ENCODE measurements around the gene CD33.
"Not testable (repeated sequence)": the region's sequence is repeated elsewhere in the genome, so short reads cannot be mapped to it uniquely, and the experiment has no call there.

Gene CD33

GRCh38 chr19:51210874-51211361 is 14.0 kb upstream of the CD33 start:
- not testable (repeated sequence) for DNase-seq (ENCODE audit: low spot score)

GRCh38 chr19:51211833-51212232 is 13.0 kb upstream of the CD33 start:
- no peak for DNase-seq (ENCODE audit: low spot score)

GRCh38 chr19:51219307-51219706 is 5.6 kb upstream of the CD33 start:
- DNase-seq (ENCODE audit: low spot score): no peak

GRCh38 chr19:51219971-51220370 is 4.9 kb upstream of the CD33 start:
- no peak for DNase-seq (ENCODE audit: low spot score)

GRCh38 chr19:51220996-51221395 is 3.9 kb upstream of the CD33 start:
- no peak for DNase-seq (ENCODE audit: low spot score)

GRCh38 chr19:51224163-51224641 is 678 bp upstream of the CD33 start:
- no peak for DNase-seq (ENCODE audit: low spot score)

- DNase-seq (ENCODE audit: low spot score): no peak
These were observed 1.2 kb downstream of the CD33 start for GRCh38 chr19:51226067-51226466.

GRCh38 chr19:51227326-51227725 is 2.4 kb downstream of the CD33 start:
- DNase-seq (ENCODE audit: low spot score): no peak

GRCh38 chr19:51227966-51228365 is 3.1 kb downstream of the CD33 start:
- no peak for DNase-seq (ENCODE audit: low spot score)

- no peak for DNase-seq (ENCODE audit: low spot score)
These were observed 16.0 kb downstream of the CD33 start for GRCh38 chr19:51240866-51241265.

GRCh38 chr19:51242881-51243630 is 18.2 kb downstream of the CD33 start:
- DNase-seq (ENCODE audit: low spot score): no peak

GRCh38 chr19:51246164-51246552 is 21.3 kb downstream of the CD33 start:
- DNase-seq (ENCODE audit: low spot score): no peak

GRCh38 chr19:51247972-51248590 is 23.2 kb downstream of the CD33 start:
- DNase-seq (ENCODE audit: low spot score): no peak

GRCh38 chr19:51250786-51251467 is 26.0 kb downstream of the CD33 start, which contains the start of gene SIGLECL1:
Gene SIGLECL1, plus strand, starts transcription at chr19:51251080. Its CDS starts 12,993 bp downstream, at chr19:51264073.
- no peak for DNase-seq (ENCODE audit: low spot score)

GRCh38 chr19:51251468-51251820 is 26.6 kb downstream of the CD33 start:
- no peak for DNase-seq (ENCODE audit: low spot score)

- no peak for DNase-seq (ENCODE audit: low spot score)
These were observed 27.6 kb downstream of the CD33 start for GRCh38 chr19:51252306-51253079.

GRCh38 chr19:51253088-51253806 is 28.4 kb downstream of the CD33 start:
- DNase-seq (ENCODE audit: low spot score): no peak

GRCh38 chr19:51256155-51256625 is 31.3 kb downstream of the CD33 start:
- no peak for DNase-seq (ENCODE audit: low spot score)

GRCh38 chr19:51257471-51257870 is 32.6 kb downstream of the CD33 start:
- no peak for DNase-seq (ENCODE audit: low spot score)

GRCh38 chr19:51258165-51259160 is 33.6 kb downstream of the CD33 start:
- DNase-seq (ENCODE audit: low spot score): no peak
